IPS-18c (cell line): Measurements from ENCODE around the gene APOF.
A peak's percentile ranks its signal among the peaks of the same experiment; 100 is the strongest.
"Not testable (repeated sequence)": the region's sequence is repeated elsewhere in the genome, so short reads cannot be mapped to it uniquely, and the experiment has no call there.

Experiments used
- H3K4me3 ChIP-seq: 2 replicates; pipeline ENCODE4 v1.7.0; 2013; ENCODE audit warnings: low read depth, mild to moderate bottlenecking, low read length, moderate library complexity; ENCODE audit not compliant: insufficient read depth
- H3K9me3 ChIP-seq: one replicate; pipeline ENCODE4 v1.6.1; 2013; ENCODE audit warnings: mild to moderate bottlenecking, low read length, moderate library complexity; ENCODE audit not compliant: control insufficient read depth, insufficient read depth

Gene APOF

DNA sequence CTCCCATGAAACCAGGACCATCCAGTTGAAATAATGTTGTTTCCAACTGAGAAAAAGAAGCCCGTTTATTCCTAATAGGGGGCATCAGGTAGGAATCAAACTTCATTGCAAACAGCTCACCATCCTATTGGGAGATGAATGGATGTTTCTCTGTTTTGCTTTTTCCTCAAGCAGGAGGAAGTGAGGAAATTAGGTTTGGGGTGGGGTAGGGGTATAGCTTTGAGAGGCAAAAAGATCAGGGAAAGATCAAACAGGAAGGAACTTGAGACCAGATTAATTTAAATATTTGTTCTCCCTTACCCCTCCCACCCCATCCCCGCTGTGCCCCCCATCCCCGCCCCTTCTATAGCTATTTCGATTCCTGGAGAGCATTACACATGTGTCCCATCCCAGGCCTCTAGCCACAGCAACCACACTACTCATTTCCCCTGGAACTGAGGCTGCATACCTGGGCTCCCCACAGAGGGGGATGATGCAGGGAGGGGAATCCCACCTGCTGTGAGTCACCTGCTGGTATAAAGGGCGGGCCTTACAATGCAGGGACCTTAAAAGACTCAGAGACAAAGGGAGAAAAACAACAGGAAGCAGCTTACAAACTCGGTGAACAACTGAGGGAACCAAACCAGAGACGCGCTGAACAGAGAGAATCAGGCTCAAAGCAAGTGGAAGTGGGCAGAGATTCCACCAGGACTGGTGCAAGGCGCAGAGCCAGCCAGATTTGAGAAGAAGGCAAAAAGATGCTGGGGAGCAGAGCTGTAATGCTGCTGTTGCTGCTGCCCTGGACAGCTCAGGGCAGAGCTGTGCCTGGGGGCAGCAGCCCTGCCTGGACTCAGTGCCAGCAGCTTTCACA lies 24.1 kb downstream of the APOF start, which contains the start of gene IL23A:
Gene IL23A (plus strand): TSS at position 577 of the 850 bp plus-strand sequence. CDS start 161 bp downstream, at position 738.
- Histone ChIP-seq H3K4me3 (peak within 1 kb of the TSS; percentile 28), H3K9me3 (no peaks in the 10 kb centered on the region)

DNA sequence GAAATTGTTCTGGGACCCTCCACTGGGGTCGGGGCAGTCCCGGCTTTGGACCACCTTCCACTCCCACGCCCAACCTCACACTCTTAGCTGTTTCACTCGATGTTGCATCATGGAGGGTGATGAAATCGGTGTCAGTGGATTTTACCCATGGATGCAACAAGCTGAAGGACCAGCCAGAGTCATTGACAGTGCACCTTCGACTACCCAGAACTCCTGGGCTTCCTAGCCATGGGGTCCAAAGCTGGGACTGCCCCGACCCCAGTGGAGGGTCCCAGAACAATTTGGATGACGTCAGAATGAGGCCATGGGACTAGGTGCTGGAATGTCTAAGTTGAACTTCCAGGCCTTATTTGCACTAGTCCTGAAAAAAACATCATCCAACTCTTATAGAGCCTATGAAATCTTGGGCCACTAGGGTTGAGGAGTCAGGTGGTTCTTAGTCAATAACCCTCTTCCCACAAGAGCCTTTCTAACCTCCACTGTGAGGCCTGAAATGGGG lies 24.9 kb downstream of the APOF start:
- H3K9me3 ChIP-seq, result no peaks in the 10 kb centered on the region
- 0 out of 2 replicates have a peak overlapping the region, but pooled peaks have one; percentile 28 for H3K4me3 ChIP-seq

DNA sequence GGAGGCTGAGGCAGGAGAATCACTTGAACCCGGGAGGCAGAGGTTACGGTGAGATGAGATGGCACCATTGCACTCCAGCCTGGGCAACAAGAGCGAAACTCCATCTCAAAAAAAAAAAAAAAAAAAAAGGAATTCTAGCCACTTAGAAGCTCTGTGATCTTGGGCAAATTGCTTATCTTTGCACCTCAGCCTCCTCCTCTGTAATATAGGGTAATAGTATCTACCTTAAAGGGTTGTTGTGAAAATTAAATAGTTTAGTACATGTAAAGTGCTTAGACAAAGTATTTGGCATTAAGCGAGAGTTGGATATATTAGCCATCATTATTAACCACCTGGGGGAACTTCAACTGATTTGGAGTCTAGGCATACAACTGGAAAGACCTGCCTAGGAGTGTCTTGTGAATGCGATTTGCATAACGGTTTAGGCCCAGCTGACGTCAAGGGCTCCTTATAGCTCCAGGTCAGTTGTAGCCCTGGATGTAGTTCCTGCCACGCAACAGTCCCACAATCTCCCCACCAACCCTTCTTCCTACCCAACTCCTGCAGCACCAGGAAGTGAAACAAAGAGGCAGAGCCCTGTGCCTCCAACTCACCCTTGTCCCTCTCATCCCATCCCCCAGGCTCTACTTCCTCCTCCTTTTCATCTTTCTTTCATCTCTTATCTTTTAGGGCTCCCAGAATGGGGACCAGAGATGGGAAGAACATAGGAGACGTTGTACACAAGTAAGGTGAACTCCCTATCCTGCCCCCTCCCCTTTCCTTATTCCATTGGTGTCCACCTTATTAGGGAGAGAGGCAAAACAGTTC lies 26.1 kb downstream of the APOF start:
- Histone ChIP-seq H3K4me3 (no peak overlapping the region), H3K9me3 (no peaks in the 10 kb centered on the region)

DNA sequence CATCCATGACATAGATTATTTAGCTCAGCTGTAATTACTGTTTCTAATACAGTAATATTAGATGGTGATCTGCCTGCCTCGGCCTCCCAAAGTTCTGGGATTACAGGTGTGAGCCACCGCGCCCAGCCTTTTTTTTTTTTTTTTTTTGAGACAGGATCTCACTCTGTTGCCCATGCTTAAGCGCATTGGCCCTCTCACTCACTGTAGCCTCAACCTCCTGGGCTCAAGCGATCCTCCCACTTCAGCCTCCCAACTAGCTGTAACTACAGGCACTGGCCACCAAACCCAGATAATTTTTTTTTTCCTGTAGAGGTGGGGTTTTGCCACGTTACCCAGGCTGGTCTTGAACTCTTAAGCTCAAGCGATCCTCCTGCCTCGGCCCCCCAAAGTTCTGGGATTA lies 27.1 kb downstream of the APOF start:
- H3K4me3 ChIP-seq, H3K9me3 ChIP-seq: not testable (repeated sequence)

DNA sequence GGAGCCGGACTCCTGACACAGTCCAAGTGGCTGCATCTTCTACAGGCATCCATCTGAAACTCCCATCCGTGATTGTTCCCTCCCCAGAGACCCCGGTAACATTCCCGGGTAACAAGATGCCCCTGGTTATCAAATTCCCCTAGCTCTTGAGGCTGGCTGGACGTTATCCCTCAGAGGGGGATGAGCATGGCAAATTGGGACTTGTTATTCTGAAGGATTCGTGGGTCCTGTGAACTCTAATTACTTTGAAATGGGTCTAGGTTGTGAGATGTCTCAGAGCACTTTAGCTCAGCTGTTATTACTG lies 28.2 kb downstream of the APOF start:
- H3K9me3 ChIP-seq, result no peaks in the 10 kb centered on the region
- H3K4me3 ChIP-seq, result peak overlapping the region; percentile 68

DNA sequence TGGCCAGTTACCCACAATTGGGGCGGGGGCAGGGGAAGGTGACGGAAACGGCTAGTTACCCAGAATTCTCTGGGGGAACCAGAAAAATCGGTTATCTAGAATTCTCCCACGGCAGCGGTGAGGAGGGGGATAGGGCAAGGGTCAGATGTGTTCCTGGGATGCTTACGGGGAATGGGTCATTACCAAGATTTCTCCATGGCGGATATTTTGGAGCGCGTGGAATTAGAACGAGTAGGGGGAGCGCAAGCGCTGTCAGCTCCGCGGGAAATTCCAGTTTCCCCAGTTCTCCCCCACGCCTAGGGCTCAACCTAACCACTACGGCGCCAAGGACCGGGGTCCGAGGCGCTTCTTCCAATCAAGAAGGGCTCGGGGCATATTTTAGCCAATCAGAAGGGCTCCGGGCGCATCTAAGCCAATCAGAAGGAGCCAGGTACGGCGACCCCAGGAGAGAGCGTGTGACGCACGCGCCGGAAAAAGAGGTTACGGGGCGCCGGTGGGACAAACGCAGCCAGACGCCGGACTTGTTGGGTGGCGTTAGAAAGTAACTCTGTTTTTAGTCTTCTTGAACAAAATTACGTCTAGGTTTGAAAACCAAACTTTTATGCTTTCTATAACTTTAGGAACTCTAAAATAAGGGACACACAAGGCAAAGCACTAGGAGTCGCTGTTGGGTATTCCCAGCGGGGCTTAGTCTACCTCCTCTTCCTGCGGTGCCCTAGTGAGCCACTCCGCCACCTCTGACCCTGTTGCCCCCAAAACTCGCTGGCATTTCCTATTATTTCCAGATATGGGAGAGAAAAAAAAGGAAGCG lies 28.8 kb downstream of the APOF start, which contains the start of gene PAN2:
Gene PAN2 (minus strand): TSS at position 322 of the 811 bp plus-strand sequence. CDS start 906 bp downstream, outside the sequence.
- peak within 1 kb of the TSS; percentile 68 for H3K4me3 ChIP-seq
- no peaks in the 10 kb centered on the region for H3K9me3 ChIP-seq

DNA sequence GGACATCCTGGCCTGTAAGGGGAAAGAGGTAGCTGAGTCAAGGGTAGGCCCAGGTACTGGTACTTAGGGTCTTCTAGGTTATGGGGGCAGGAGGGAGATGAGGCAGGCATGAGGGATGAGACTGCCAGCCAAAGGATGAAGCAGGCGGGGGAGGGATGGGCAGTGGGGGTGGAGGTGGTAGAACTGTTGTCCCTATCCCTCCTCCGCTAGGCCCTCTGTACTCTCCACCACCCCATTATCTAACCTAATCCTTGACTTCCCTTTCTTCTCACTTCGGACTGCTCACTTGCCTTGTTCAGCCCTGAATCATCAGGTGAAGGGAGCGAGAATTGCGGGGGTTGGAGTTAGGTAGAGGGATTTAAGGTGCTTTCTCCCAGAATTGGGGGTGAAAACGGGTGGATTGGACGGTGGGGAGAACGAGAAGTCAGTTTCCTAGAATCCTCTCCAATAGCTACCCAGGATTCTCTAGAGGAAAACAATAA lies 29.4 kb downstream of the APOF start:
- Histone ChIP-seq H3K4me3 (peak overlapping the region; percentile 68), H3K9me3 (no peaks in the 10 kb centered on the region)

DNA sequence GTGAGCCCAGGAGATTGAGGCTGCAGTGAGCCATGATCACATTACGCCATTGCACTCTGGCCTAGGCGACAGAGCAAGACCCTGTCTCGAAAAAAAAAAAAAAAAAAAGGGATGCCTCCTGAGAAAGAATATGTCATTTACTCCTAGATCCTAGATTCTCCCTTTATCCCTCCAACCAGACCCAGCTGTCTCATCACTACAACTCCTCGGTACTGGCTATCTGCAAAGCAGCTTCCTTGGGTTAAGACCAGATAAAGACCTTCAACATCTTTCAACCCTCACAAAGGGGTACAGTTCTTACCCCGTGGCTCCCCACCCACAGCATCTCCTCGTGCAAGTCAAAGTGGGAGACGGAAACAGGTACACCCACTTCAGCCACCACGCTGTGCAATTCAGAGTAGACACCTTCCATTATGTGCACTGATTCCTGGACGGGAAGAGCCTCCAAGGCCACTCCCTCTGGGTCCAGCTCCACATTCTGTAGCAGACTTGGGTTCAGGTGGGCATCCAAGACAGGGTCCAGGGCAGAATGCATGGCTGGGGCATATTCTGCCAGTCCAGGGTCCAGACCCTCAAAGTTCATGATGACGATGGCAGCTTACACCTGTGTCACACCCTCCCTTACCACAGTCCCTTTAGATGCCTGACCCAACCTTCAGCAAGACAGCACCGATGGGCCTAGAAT lies 30.0 kb downstream of the APOF start:
- peak overlapping the region; percentile 68 for H3K4me3 ChIP-seq
- no peaks in the 10 kb centered on the region for H3K9me3 ChIP-seq

DNA sequence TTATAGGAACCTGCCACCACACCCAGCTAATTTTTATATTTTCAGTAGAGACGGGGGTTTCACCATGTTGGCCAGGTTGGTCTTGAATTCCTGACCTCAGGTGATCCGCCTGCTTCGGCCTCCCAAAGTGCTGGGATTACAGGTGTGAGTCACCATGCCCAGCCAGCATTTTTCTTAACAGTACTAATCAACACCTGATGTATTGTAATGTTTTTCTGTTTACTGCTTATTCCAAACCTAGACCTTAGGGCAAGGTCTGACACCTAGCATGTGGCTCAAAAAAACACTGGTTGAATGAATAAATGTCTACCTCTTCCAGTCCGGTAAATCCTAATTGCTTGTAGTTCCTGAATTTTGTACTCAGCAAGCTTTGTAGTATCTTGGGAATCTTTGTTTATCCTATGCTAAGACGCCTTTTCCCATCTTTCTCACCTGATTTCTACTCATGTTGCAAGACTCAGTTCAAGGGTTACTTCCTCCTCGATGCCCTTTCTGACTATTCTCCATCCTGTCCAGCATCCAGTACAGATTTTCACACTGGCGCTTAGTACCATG lies 31.6 kb downstream of the APOF start:
- no peak overlapping the region for H3K4me3 ChIP-seq
- H3K9me3 ChIP-seq, result no peaks in the 10 kb centered on the region

DNA sequence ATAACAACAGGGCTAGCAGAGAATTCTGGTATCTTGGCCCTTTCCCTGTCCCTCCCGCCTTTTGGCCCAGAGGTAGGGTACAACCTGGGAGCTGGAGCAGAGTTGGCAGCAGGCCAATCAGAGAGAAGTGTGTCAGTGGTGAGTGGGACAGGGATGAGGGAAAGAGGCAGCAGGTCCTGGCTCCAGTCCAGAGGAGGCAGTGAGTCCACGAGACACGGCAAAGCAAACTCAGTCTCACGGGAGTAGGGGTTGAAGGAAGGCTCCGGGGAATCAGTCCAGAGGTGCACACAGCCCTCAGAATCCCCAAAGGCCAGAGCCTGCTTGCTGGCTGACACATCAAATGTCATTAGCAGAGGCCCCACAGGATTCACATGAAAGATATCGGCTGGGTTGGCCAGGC lies 36.1 kb downstream of the APOF start:
- Histone ChIP-seq H3K4me3 (no peak overlapping the region), H3K9me3 (no peaks in the 10 kb centered on the region)

DNA sequence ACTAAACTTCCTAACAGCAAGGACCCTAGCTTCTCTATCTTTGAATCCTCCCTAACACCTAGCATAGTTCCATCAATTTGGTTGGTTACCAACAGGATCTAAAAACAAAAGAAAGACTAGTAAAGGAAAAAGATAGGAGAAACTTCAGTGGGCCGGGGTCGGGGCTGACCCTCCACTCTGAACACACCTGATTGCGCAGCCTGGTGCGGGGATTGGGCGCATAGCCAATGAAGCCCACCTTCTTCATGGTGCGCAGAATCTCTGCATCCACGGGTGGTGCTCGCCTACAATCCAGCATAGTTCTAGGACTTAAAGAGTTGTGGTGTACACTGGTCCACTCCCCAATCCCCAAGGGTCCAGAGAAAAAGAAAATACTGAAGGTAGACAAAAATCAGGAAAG lies 36.5 kb downstream of the APOF start:
- Histone ChIP-seq H3K4me3 (no peak overlapping the region), H3K9me3 (no peaks in the 10 kb centered on the region)

DNA sequence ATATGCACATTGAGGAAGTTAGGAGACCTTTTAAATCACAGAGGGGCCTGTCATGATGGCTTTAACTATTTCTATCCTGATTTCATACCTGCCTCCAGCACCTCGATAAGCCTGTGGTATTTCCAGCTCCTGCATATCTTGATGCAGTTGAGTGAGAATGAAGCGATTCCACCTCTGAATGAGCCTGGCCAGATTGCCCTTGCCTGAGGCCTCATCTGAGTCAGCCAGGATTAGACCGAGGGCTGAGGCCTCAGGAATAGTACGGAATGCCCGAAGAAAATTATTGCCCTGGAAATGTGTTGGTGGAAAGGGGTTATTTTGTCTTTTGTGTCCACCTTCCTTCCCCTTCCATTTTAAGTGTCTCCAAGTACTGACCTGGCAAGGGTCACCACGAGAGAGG lies 38.5 kb downstream of the APOF start:
- Histone ChIP-seq H3K9me3 (no peaks in the 10 kb centered on the region), H3K4me3 (no peak overlapping the region)

DNA sequence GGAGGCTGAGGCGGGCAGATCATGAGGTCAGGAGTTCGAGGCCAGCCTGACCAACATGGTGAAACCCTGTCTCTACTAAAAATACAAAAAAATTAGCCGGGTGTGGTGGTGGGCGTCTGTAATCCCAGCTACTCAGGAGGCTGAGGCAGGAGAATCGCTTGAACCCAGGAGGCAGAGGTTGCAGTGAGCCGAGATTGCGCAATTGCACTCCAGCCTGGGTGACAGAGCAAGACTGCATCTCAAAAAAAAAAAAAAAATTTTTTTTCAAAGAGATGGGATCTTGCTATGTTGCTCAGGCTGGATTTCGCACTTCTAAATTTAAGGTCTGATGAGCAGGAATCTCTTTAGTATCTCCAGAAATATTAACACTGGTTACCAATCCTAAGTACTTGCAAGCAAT lies 41.0 kb downstream of the APOF start:
- H3K4me3 ChIP-seq, H3K9me3 ChIP-seq: not testable (repeated sequence)

DNA sequence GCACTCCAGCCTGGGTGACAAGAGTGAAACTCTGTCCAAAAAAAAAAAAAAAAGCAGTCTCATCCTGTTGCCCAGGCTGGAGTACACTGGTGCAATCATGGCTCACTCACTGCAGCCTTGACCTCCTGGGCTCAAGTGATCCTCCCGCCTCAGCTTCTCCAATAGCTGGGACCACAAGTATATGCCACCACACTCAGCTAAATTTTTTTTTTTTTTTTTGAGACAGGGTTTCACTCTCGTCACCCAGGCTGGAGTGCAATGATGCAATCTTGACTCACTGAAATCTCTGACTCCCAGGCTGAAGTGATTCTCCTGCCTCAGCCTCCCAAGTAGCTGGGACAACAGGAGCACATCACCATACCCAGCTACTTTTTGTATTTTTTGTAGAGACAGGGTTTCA lies 41.6 kb downstream of the APOF start:
- Histone ChIP-seq H3K4me3 (no peak overlapping the region), H3K9me3 (no peaks in the 10 kb centered on the region)

DNA sequence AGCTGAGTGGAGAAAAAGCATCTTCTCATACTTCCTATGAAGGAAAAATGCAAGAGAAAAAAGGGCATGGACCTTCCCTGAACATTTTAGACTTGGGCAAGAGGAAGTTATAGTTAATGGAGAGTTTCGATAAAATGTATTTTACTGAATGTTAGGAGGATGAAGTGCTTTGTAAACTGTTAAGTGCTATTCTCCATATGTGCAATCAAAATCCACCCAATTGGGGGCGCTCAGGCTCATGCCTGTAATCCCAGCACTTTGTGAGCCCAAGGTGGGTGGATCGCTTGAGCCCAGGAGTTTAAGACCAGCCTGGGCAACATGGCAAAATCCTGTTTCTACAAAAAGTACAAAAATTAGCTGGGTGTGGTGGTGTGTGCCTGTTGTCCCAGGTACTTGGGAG lies 45.0 kb downstream of the APOF start:
- no peak overlapping the region for H3K4me3 ChIP-seq
- H3K9me3 ChIP-seq, result no peaks in the 10 kb centered on the region

DNA sequence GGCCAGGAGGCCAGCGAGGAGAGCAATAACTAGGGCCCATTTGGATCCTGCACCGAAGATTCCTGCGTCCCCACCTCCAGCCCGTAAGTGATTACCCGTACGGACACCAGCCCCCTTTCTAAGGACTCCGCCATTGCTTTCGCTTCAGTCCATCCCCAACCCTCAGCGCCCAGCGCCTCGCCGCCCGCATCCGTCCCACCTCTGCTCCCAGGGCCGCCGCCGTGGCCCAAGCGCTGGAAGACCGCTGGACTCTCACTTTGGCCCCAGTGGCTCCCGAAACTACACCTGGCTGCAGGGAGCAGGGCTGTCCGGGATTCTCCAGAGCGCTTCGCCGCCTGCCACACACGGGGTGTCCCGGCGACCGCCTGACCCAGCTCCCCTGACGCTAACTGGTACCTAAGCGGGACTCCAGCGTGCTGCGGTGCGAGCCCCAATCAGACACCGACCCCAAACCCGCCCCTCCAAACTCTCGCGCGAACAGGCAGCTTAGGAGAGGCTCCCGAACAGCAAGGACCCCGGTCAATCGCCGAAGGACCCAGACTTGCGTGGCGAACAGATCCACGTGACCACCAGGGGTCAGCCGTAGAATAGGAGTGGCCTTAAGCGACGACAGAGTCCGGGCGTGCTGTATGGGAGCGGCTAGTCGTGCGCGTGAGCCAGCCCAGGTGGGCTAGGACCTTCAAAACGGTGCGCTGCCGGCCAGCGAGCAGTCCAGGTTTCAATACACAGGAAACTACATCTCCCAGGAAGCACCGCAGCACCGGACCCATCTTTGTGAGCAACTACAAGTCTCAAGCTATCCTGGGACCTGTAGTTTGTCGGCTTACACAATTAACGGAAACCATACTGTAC lies 46.8 kb downstream of the APOF start, which contains the start of gene CNPY2:
Gene CNPY2 (minus strand): TSS at position 367 of the 852 bp plus-strand sequence. CDS start 771 bp downstream, outside the sequence.
- H3K4me3 ChIP-seq, result peak within 1 kb of the TSS; percentile 98

More for the DNA sequence above, 46.8 kb downstream of the APOF start, which contains the start of gene CNPY2:
- no peaks in the 10 kb centered on the region for H3K9me3 ChIP-seq
